ENCODE measurements around the gene THOC7. TPM values are rescaled to one million over a fixed set of nuclear protein-coding genes. Genes with fewer than 3 reads are reported as not detected.

THOC7 gene
- total RNA-seq, 2 donors from 2014 or later = 69.7 to 74.3 TPM

DNA sequence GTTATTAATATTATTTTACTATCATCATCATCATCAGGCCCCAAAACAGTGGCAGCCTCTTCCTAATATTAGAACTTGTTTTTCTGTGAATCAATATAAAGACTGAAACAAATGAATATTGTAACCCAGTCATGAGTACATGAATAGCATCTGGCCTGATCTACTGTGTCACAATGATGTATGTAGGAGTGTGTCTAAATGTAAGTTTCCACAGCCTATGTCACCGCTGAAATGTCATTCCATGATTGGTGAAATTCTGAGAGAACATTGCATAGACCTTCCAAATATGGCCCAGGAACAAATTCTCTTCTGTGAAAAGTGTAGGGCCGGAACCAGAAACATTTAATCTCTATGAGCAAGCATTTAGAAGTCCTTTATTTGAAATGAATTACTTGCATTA, 65.1 kb downstream of the THOC7 start:
- intact Hi-C loops (cut with DNase I) = no loop called here
- DNase-seq (ENCODE audit: low spot score) = no peak

DNA sequence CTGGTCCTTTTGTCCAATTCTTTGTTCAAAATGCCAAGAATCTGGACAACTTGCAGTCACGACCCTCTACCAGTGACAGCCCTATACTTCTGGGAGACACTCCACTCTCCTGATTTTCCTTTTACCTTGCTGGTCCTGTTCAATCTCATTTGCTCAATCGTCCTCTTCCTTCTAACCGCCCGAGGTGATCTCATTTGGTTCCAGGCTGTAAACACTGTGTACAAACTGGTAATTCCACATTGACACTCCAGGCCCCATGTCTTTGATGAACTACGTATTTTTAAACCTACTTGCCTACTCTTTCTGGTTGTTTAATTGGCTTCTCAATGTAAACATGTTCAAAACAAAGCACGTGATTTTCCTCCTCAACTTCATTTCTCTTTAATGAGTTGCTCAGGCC, 68.2 kb downstream of the THOC7 start:
- no peak for DNase-seq (ENCODE audit: low spot score)
- intact Hi-C loops (cut with DNase I) = no loop called here

DNA sequence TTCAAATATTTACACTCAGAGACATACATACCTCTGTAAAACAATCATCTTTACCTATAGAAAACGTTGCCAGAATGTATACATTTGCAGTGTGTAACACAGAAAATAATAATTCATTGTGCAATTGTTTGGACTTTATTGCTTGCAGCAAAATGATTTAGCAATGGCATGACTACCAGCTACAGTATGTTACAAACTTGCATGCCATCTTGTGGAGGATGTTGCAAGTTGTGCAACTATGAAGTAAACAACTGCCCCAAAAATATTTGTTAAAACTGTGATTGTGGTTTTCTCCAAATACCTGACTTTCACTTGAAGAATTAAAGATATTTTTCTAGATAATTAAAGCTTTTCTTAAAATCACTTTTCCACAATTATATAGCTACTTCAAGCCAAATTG, 71.6 kb downstream of the THOC7 start:
- DNase-seq (ENCODE audit: low spot score) = no peak
- intact Hi-C loops (cut with DNase I) = no loop called here

Other genes starting within 250 kb of the THOC7 start
- not detected for gene SNTN, start 211.1 kb downstream of the THOC7 start, total RNA-seq
- not detected for gene C3orf49, start 44.5 kb downstream of the THOC7 start, total RNA-seq
- 10 to 100 TPM; 25.5 to 31.0 TPM for gene ATXN7, start 62 bp upstream of the THOC7 start, total RNA-seq
- not detected for gene SCAANT1, start 48.6 kb upstream of the THOC7 start, total RNA-seq
- 10 to 100 TPM; 53.3 to 62.7 TPM for gene PSMD6, start 159.7 kb upstream of the THOC7 start, total RNA-seq